Measurements from ENCODE around the gene SYT15. TPM values are rescaled to one million over a fixed set of nuclear protein-coding genes. Genes with fewer than 3 reads are reported as not detected.
"Not testable (repeated sequence)": the region's sequence is repeated elsewhere in the genome, so short reads cannot be mapped to it uniquely, and the experiment has no call there.

SYT15 gene
- total RNA-seq, 2 experiments from 2014 or later = 0.42 to 0.63 TPM

- CTCF ChIA-PET, POLR2A ChIA-PET: not testable (repeated sequence)
Observed at GRCh38 chr10:46581997-46582396, 3.1 kb downstream of the SYT15 start.

GRCh38 chr10:46582568-46582967 lies 3.6 kb downstream of the SYT15 start:
- POLR2A ChIA-PET, CTCF ChIA-PET: not testable (repeated sequence)

- POLR2A ChIA-PET, CTCF ChIA-PET: not testable (repeated sequence)
Observed at GRCh38 chr10:46584196-46584595, 5.3 kb downstream of the SYT15 start.

GRCh38 chr10:46585246-46585645 lies 6.3 kb downstream of the SYT15 start:
- CTCF ChIA-PET, POLR2A ChIA-PET: not testable (repeated sequence)

GRCh38 chr10:46587546-46587945 lies 8.6 kb downstream of the SYT15 start:
- CTCF ChIA-PET, POLR2A ChIA-PET: not testable (repeated sequence)

GRCh38 chr10:46588221-46588620 lies 9.3 kb downstream of the SYT15 start:
- CTCF ChIA-PET, POLR2A ChIA-PET: not testable (repeated sequence)

GRCh38 chr10:46589589-46589988 lies 10.7 kb downstream of the SYT15 start:
- CTCF ChIA-PET, POLR2A ChIA-PET: not testable (repeated sequence)

- CTCF ChIA-PET, POLR2A ChIA-PET: not testable (repeated sequence)
Observed at GRCh38 chr10:46591053-46591452, 12.1 kb downstream of the SYT15 start.

- CTCF ChIA-PET, POLR2A ChIA-PET: not testable (repeated sequence)
Observed at GRCh38 chr10:46593307-46593706, 14.4 kb downstream of the SYT15 start.

GRCh38 chr10:46594453-46595063 lies 15.6 kb downstream of the SYT15 start:
- CTCF ChIA-PET, POLR2A ChIA-PET: not testable (repeated sequence)

GRCh38 chr10:46596570-46596969 lies 17.6 kb downstream of the SYT15 start:
- POLR2A ChIA-PET, CTCF ChIA-PET: not testable (repeated sequence)

GRCh38 chr10:46597616-46598246 lies 18.8 kb downstream of the SYT15 start:
- POLR2A ChIA-PET, CTCF ChIA-PET: not testable (repeated sequence)

- CTCF ChIA-PET, POLR2A ChIA-PET: not testable (repeated sequence)
Observed at GRCh38 chr10:46600516-46600915, 21.6 kb downstream of the SYT15 start.

GRCh38 chr10:46615540-46615939 lies 36.6 kb downstream of the SYT15 start:
- CTCF ChIA-PET, POLR2A ChIA-PET: not testable (repeated sequence)

- POLR2A ChIA-PET, CTCF ChIA-PET: not testable (repeated sequence)
Observed at GRCh38 chr10:46616227-46616626, 37.3 kb downstream of the SYT15 start.

GRCh38 chr10:46617134-46617533 lies 38.2 kb downstream of the SYT15 start:
- CTCF ChIA-PET, POLR2A ChIA-PET: not testable (repeated sequence)

- POLR2A ChIA-PET, CTCF ChIA-PET: not testable (repeated sequence)
Observed at GRCh38 chr10:46617913-46618312, 39.0 kb downstream of the SYT15 start.

- CTCF ChIA-PET, POLR2A ChIA-PET: not testable (repeated sequence)
Observed at GRCh38 chr10:46623899-46624654, 45.1 kb downstream of the SYT15 start.

- CTCF ChIA-PET, POLR2A ChIA-PET: not testable (repeated sequence)
Observed at GRCh38 chr10:46629805-46630204, 50.9 kb downstream of the SYT15 start.

- CTCF ChIA-PET, POLR2A ChIA-PET: not testable (repeated sequence)
Observed at GRCh38 chr10:46630816-46631215, 51.9 kb downstream of the SYT15 start.

GRCh38 chr10:46631683-46632082 lies 52.8 kb downstream of the SYT15 start:
- POLR2A ChIA-PET, CTCF ChIA-PET: not testable (repeated sequence)

- CTCF ChIA-PET, POLR2A ChIA-PET: not testable (repeated sequence)
Observed at GRCh38 chr10:46634698-46635097, 55.8 kb downstream of the SYT15 start.

All from activated CD8-positive, alpha-beta memory T cell treated with anti-CD3 and anti-CD28 coated beads for 36 hours (primary cell).